NCI-H69 (cell line): Measurements from ENCODE around the gene ARGFX.
"Not testable (repeated sequence)": the region's sequence is repeated elsewhere in the genome, so short reads cannot be mapped to it uniquely, and the experiment has no call there.

ENCODE experiments used
- DNase-seq: peaks from one replicate; lab custom pipeline; 2025; lab: John Stamatoyannopoulos, UW

ARGFX gene

DNA sequence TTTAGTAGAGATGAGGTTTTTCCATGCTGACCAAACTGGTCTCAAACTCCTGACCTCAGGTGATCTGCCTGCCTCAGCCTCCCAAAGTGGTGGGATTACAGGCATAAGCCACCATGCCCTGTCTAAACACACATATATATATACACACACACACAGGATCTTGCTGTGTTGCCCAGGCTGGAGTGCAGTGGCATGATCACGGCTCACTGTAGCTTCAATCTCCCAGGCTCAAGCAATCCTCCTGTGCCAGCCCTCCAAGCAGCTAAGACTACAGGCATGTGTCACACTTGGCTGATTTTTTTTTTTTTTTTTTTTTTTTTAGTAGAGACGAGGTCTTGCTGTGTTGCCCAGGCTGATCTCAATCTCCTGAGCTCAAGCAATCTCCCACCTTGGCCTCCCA lies 32.2 kb downstream of the ARGFX start:
- not testable (repeated sequence) for DNase-seq

DNA sequence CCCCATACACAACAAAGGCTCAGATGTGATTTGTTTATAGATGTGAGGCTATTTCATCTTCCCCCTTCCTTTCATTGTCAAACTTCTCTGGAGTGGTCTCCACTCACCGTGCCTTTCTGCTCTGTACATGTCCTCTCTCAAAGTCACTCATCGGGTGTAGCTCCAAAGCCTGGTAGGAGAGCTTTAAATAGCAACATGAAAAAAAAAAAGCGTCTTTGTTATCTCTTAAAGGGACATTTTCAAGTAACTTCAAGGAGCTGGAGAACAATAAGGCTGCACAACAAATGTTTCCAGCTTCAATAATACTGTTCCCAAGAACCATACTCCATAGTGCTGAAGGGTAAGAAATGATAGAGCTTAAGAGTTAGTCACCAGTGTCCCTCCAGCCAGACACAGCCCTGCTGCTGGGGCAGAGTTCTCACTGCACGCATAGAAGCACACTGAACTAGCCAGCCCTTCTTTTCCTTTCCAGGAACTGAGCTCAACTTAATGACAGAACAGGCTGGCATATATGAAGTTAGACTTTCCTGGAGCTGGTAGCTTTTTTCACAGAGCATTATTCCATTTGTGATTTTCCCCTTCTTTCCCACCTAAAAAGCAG lies 33.6 kb downstream of the ARGFX start:
- DNase-seq = no peak

DNA sequence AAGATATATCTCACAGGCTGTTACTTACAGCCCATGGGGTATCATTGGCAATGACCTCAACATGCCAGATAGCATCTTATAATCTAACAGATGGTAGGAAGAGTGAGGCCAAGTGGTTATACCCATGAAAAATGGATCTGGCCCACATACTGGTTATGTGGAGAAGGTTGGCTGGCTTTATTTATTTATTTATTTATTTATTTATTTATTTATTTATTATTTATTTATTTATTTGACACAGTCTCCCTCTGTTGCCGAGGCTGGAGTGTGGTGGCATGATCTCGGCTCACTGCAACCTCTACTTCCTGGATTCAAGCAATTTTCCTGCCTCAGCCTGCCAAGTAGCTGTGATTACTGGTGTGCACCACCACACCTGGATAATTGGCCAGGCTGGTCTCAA lies 37.0 kb downstream of the ARGFX start:
- no peak for DNase-seq

DNA sequence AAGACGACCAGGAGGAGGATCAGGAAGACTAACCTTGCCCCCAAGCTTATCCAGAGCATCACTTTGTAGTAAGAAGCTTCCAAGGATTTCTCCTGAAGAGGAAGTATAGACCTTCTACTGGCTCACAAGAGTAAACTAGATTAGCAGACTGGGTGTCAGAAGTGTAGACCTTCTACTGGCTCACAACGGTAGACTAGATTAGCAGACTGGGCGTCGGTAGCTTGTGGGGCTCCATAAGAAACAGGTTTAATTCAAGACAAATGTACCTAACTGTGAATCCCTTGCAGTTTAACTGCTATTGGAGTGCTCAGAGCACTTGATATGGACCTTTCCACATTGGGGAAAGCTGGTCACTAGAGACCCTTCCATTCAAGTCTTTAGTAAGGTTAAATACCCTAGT lies 38.4 kb downstream of the ARGFX start:
- DNase-seq = no peak
